ENCODE results near the gene SFT2D1.

The SFT2D1 gene

GRCh38 chr6:166360243-166361076, 18.1 kb upstream of the SFT2D1 start:
- Histone ChIP-seq H3K27ac (no peak overlapping the region), H3K27me3 (replicated peaks) (no peaks in the 10 kb centered on the region), H3K4me3 (ENCODE audit: low read depth, low read length) (no peak overlapping the region), H3K36me3 (replicated peaks) (no peaks in the 10 kb centered on the region)
- in situ Hi-C loops (cut with HindIII; ENCODE audit: low pct_ligation_motif_present, low sequenced_read_pairs), result no loop called here
- DNase-seq, result no peak
- no peak for TF ChIP-seq CTCF (IDR thresholded peaks at IDR 0.05; ENCODE audit: low read depth, low read length, missing control alignments)

- DNase-seq, result no peak
- H3K36me3 ChIP-seq (replicated peaks), result no peaks in the 10 kb centered on the region
- no peak overlapping the region for H3K4me3 ChIP-seq (ENCODE audit: low read depth, low read length)
- in situ Hi-C loops (cut with HindIII; ENCODE audit: low pct_ligation_motif_present, low sequenced_read_pairs), result no loop called here
- no peaks in the 10 kb centered on the region for H3K27me3 ChIP-seq (replicated peaks)
- H3K27ac ChIP-seq, result no peak overlapping the region
- TF ChIP-seq CTCF (IDR thresholded peaks at IDR 0.05; ENCODE audit: low read depth, low read length, missing control alignments), result no peak
Measured at GRCh38 chr6:166355552-166355951, 13.2 kb upstream of the SFT2D1 start.

- no peak overlapping the region for H3K4me3 ChIP-seq (ENCODE audit: low read depth, low read length)
- no peaks in the 10 kb centered on the region for H3K27me3 ChIP-seq (replicated peaks)
- no peaks in the 10 kb centered on the region for H3K36me3 ChIP-seq (replicated peaks)
- DNase-seq, result no peak
- no peak overlapping the region for H3K27ac ChIP-seq
- no peak for TF ChIP-seq CTCF (IDR thresholded peaks at IDR 0.05; ENCODE audit: low read depth, low read length, missing control alignments)
- in situ Hi-C loops (cut with HindIII; ENCODE audit: low pct_ligation_motif_present, low sequenced_read_pairs), result no loop called here
Measured at GRCh38 chr6:166354965-166355364, 12.6 kb upstream of the SFT2D1 start.

- Histone ChIP-seq H3K27me3 (replicated peaks) (no peaks in the 10 kb centered on the region), H3K4me3 (ENCODE audit: low read depth, low read length) (no peak overlapping the region), H3K36me3 (replicated peaks) (no peaks in the 10 kb centered on the region), H3K27ac (no peak overlapping the region)
- TF ChIP-seq CTCF (IDR thresholded peaks at IDR 0.05; ENCODE audit: low read depth, low read length, missing control alignments), result no peak
- in situ Hi-C loops (cut with HindIII; ENCODE audit: low pct_ligation_motif_present, low sequenced_read_pairs), result no loop called here
- DNase-seq, result no peak
Measured at GRCh38 chr6:166354143-166354542, 11.8 kb upstream of the SFT2D1 start.

- Histone ChIP-seq H3K36me3 (replicated peaks) (no peaks in the 10 kb centered on the region), H3K4me3 (ENCODE audit: low read depth, low read length) (no peak overlapping the region), H3K27ac (no peak overlapping the region), H3K27me3 (replicated peaks) (no peaks in the 10 kb centered on the region)
- in situ Hi-C loops (cut with HindIII; ENCODE audit: low pct_ligation_motif_present, low sequenced_read_pairs), result no loop called here
- no peak for TF ChIP-seq CTCF (IDR thresholded peaks at IDR 0.05; ENCODE audit: low read depth, low read length, missing control alignments)
- DNase-seq, result no peak
Measured at GRCh38 chr6:166353507-166353906, 11.2 kb upstream of the SFT2D1 start.

- Histone ChIP-seq H3K27ac (no peak overlapping the region), H3K27me3 (replicated peaks) (no peaks in the 10 kb centered on the region), H3K4me3 (ENCODE audit: low read depth, low read length) (no peak overlapping the region), H3K36me3 (replicated peaks) (no peaks in the 10 kb centered on the region)
- DNase-seq, result no peak
- in situ Hi-C loops (cut with HindIII; ENCODE audit: low pct_ligation_motif_present, low sequenced_read_pairs), result no loop called here
- no peak for TF ChIP-seq CTCF (IDR thresholded peaks at IDR 0.05; ENCODE audit: low read depth, low read length, missing control alignments)
Measured at GRCh38 chr6:166352923-166353322, 10.6 kb upstream of the SFT2D1 start.

All from brain microvascular endothelial cell (primary cell).